HepG2 (cell line): ENCODE measurements around the gene MACROD2. TPM values are rescaled to one million over a fixed set of nuclear protein-coding genes. Genes with fewer than 3 reads are reported as not detected.

Experiments used
- ATAC-seq: fragments of 200-7000 bp; cut with Tn5 transposase; 3 replicates; pipeline ENCODE4 v1.9.1; 2020; ENCODE audit warnings: mild to moderate bottlenecking, moderate library complexity
- BruUV-seq: library from RNA; stranded (reverse); fragments of 400-500 nt; replicated peaks from 2 replicates; lab custom pipeline; 2021; lab: Mats Ljungman, UMichigan
- CTCF ChIA-PET: fragments of 300-600 bp; formaldehyde crosslinking; extraction: SDS; loops from one replicate; lab custom pipeline; 2021; ENCODE audit warnings: low total read pairs, inconsistent platforms, low intra/inter-chr PET ratio; lab: Yijun Ruan, JAX
- POLR2A ChIA-PET: fragments of 350-600 bp; sonication (Branson Sonifier 250); formaldehyde crosslinking; loops from one replicate; lab custom pipeline; 2020; ENCODE audit warnings: antibody characterized with exemption, inconsistent platforms; lab: Yijun Ruan, JAX
- DNase-seq: peaks from one replicate; pipeline ENCODE4 v3.0.0-alpha.2; 2015; ENCODE audit warnings: low spot score
- FAIRE-seq: peaks from 3 replicates; lab custom pipeline; 2011; peaks lifted over from hg19 to GRCh38; lab: Jason Lieb, UNC
- H2AFZ ChIP-seq: one replicate; pipeline ENCODE4 v1.6.1; 2011; ENCODE audit warnings: low read length, inconsistent platforms
- H3K27ac ChIP-seq: fragments of 300-600 bp; 3 replicates; pipeline ENCODE4 v1.8.0; 2011; ENCODE audit warnings: mixed run types, mild to moderate bottlenecking, mixed read lengths, low read length, inconsistent platforms; ENCODE audit not compliant: insufficient read depth; ENCODE audit errors: extremely low read length
- H3K27me3 ChIP-seq, 2 experiments: fragments of 200-600 bp in 1 of 2; 2 replicates in 1 of 2; 3 replicates in 1 of 2; pipeline versions ENCODE4 v1.6.0 to v1.8.0; 2011; ENCODE audit warnings: low read length in 2 of 2, mild to moderate bottlenecking in 2 of 2, moderate library complexity in 2 of 2, inconsistent platforms in 1 of 2; ENCODE audit not compliant: insufficient read depth in 2 of 2, control insufficient read depth in 1 of 2
- H3K36me3 ChIP-seq, 2 experiments: fragments of 200-600 bp in 1 of 2; replicated peaks in 1 of 2; 2 replicates in 1 of 2; 3 replicates in 1 of 2; pipeline versions ENCODE4 v1.5.1 to v1.8.0; 2011; ENCODE audit warnings: low read length in 2 of 2, inconsistent platforms in 1 of 2; ENCODE audit not compliant: insufficient read depth in 2 of 2, control insufficient read depth in 1 of 2
- H3K4me1 ChIP-seq: 2 replicates; pipeline ENCODE4 v1.5.1; 2012; ENCODE audit warnings: low read length, inconsistent platforms; ENCODE audit not compliant: insufficient read depth
- H3K4me2 ChIP-seq: 2 replicates; pipeline ENCODE4 v1.6.0; 2011; ENCODE audit warnings: low read depth, low read length, inconsistent platforms
- H3K4me3 ChIP-seq, 3 experiments: fragments of 200-600 bp in 1 of 3; sonication (generic), shearing (Covaris generic) in 1 of 3; replicated peaks in 1 of 3; 2 replicates each; pipeline ENCODE4 v1.5.1; 2011 to 2016; ENCODE audit warnings: low read length in 3 of 3, inconsistent platforms in 2 of 3, low read depth in 2 of 3, mild to moderate bottlenecking in 2 of 3, control low read depth in 1 of 3, mixed read lengths in 1 of 3; ENCODE audit not compliant: insufficient read depth in 1 of 3
- H3K79me2 ChIP-seq: one replicate; pipeline ENCODE4 v1.6.1; 2011; ENCODE audit warnings: low read length, inconsistent platforms; ENCODE audit not compliant: insufficient read depth
- H3K9ac ChIP-seq: 2 replicates; pipeline ENCODE4 v1.6.0; 2011; ENCODE audit warnings: mild to moderate bottlenecking, low read depth, low read length, inconsistent platforms; ENCODE audit not compliant: insufficient read depth
- H3K9me3 ChIP-seq: 2 replicates; pipeline ENCODE4 v1.5.1; 2012; ENCODE audit warnings: mild to moderate bottlenecking, low read length
- H4K20me1 ChIP-seq: 2 replicates; pipeline ENCODE4 v1.6.0; 2011; ENCODE audit warnings: inconsistent platforms, mild to moderate bottlenecking, low read length, moderate library complexity; ENCODE audit not compliant: insufficient read depth
- CEBPB ChIP-seq: IDR thresholded peaks from 2 replicates; pipeline ENCODE4 v1.6.1; 2011; ENCODE audit warnings: low read depth, low read length, improper control_type of control experiment, borderline replicate concordance
- DMAP1 ChIP-seq: IDR thresholded peaks from 2 replicates; pipeline ENCODE4 v1.6.1; 2016
- FOXP1 ChIP-seq, 2 experiments: fragments of 450-650 bp in 1 of 2; IDR thresholded peaks; 2 replicates each; pipeline ENCODE4 v1.6.1; 2017 to 2018; ENCODE audit warnings: antibody characterized with exemption in 1 of 2
- KDM5A ChIP-seq: fragments of 200-600 bp; sonication (generic); IDR thresholded peaks from 2 replicates; pipeline ENCODE4 v1.7.0; 2018; ENCODE audit warnings: antibody characterized with exemption, mild to moderate bottlenecking, low read length, borderline replicate concordance
- LCORL ChIP-seq, 2 experiments: fragments of 450-650 bp in 1 of 2; sonication (generic) in 1 of 2; formaldehyde crosslinking in 1 of 2; IDR thresholded peaks; 2 replicates each; pipeline versions ENCODE4 v1.5.0 to v1.6.1; 2017 to 2020; ENCODE audit warnings: antibody characterized with exemption in 1 of 2, missing genetic modification reagents in 1 of 2
- MATR3 ChIP-seq: sonication (generic); formaldehyde crosslinking; IDR thresholded peaks from 2 replicates; pipeline ENCODE4 v1.4.0; 2020; ENCODE audit warnings: missing genetic modification reagents
- SIX4 ChIP-seq: sonication (generic); formaldehyde crosslinking; IDR thresholded peaks from 2 replicates; pipeline ENCODE4 v1.4.0; 2020; ENCODE audit warnings: missing genetic modification reagents
- TRIM24 ChIP-seq: sonication (generic); formaldehyde crosslinking; IDR thresholded peaks from 2 replicates; pipeline ENCODE4 v1.8.0; 2022; ENCODE audit warnings: mild to moderate bottlenecking, missing genetic modification reagents
- ZNF296 ChIP-seq: sonication (generic); formaldehyde crosslinking; conservative IDR thresholded peaks from 2 replicates; pipeline ENCODE4 v1.5.0; 2020; ENCODE audit warnings: mild to moderate bottlenecking, missing genetic modification reagents
- ZNF326 ChIP-seq: sonication (generic); formaldehyde crosslinking; IDR thresholded peaks from 2 replicates; pipeline ENCODE4 v1.4.0; 2020; ENCODE audit warnings: missing genetic modification reagents, borderline replicate concordance
- ZNF629 ChIP-seq: sonication (generic); formaldehyde crosslinking; conservative IDR thresholded peaks from 2 replicates; pipeline ENCODE4 v1.5.0; 2020; ENCODE audit warnings: missing genetic modification reagents
- ZNF652 ChIP-seq: IDR thresholded peaks from 2 replicates; pipeline ENCODE4 v1.6.1; 2016; ENCODE audit warnings: low read depth, borderline replicate concordance
- ZNF709 ChIP-seq: sonication (generic); formaldehyde crosslinking; IDR thresholded peaks from 2 replicates; pipeline ENCODE4 v1.5.0; 2020; ENCODE audit warnings: mild to moderate bottlenecking, missing genetic modification reagents
- WGBS: methylation state at CpG from one replicate; pipeline ENCODE4 v1.1.6; 2017; ENCODE audit warnings: low lambda C conversion rate; 5-methylcytosine and 5-hydroxymethylcytosine counted together
- in situ Hi-C: cut with HindIII; loops from 2 replicates; pipeline ENCODE4 v1.10.0; 2017; ENCODE audit warnings: low pct_unique_long_range_greater_than_20kb; ENCODE audit not compliant: extremely low pct_ligation_motif_present
- intact Hi-C: fragments of 100-400 bp; cut with micrococcal nuclease; formaldehyde crosslinking; loops from one replicate; pipeline ENCODE4 v1.10.0; 2022; ENCODE audit not compliant: unreplicated experiment
- polyA plus RNA-seq, 8 experiments: library from polyadenylated mRNA; depleted of rRNA in 3 of 8; stranded (reverse) in 7 of 8; unstranded in 1 of 8; fragments of >200 nt; fragmentation: Illumina TruSeq in 4 of 8; extraction: Trizol in 4 of 8; gene quantifications; 2 replicates each; pipeline versions ENCODE4 v1.2.1 to v1.2.3, GENCODE V29; 2011 to 2016; ENCODE audit warnings: low read depth in 4 of 8, missing spikeins in 1 of 8, mixed read lengths in 1 of 8; ENCODE audit not compliant: insufficient read depth in 1 of 8
- total RNA-seq, 5 experiments: library from RNA; depleted of rRNA; stranded (reverse); fragments of >200 nt; fragmentation: Illumina TruSeq; extraction: Trizol; gene quantifications; 2 replicates each; pipeline ENCODE4 v1.2.3, GENCODE V29; 2016; ENCODE audit warnings: low read depth in 1 of 5

The MACROD2 gene
- total and polyA plus RNA-seq, 2 of the 13 experiments (the other 11 are each of a cell fraction or from before 2014, with no cell fraction given), result 0.13 to 0.51 TPM

DNA sequence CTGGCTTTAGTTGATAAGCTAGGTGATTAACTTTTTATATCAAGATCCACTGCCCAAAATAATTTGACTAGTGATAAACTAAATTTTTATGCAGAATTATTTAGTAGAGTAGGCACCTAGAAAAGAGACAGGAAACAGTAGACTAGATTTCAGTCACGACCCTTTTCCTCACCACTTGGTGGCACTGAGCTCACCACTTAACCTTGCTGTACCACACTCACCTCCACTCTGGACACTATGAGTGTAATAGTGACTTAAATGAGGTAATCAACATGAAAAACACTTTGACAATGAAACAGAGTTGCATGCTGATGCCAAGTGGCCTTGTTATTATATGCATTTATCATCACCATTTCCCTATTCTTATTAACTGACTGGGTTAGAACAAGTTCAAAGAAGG is 1847.6 kb downstream of the MACROD2 start (continued):
- TF ChIP-seq ZNF296 (CRISPR knock-in tag), result no peak

DNA sequence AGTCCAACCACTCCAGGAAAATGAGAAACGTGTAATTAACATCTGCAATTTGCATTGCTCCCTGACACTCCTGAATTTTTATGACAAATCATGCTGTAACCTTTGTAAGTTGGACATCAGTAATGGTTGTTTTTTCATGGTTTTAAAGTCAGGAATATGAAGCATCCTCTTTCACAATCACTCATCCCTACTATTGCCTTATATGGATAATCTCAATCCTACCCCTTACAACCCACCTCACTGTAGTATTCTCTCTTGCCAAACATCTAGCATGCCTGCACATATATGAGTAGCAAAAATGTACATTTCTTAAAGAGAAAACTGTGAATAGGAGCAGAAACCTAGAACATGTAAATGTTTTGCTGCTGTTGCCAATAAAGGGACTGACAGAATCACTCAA is 1848.5 kb downstream of the MACROD2 start:
- TF ChIP-seq CEBPB, result peak; percentile 23; the same call in 1 of the 2 replicates
- TF ChIP-seq FOXP1 (IDR thresholded peaks at IDR 0.05), result no peak
- TF ChIP-seq FOXP1 (CRISPR knock-in tag; IDR thresholded peaks at IDR 0.05), result no peak
- TF ChIP-seq ZNF652 (CRISPR knock-in tag), result no peak
- no peak for TF ChIP-seq ZNF629 (CRISPR knock-in tag)

DNA sequence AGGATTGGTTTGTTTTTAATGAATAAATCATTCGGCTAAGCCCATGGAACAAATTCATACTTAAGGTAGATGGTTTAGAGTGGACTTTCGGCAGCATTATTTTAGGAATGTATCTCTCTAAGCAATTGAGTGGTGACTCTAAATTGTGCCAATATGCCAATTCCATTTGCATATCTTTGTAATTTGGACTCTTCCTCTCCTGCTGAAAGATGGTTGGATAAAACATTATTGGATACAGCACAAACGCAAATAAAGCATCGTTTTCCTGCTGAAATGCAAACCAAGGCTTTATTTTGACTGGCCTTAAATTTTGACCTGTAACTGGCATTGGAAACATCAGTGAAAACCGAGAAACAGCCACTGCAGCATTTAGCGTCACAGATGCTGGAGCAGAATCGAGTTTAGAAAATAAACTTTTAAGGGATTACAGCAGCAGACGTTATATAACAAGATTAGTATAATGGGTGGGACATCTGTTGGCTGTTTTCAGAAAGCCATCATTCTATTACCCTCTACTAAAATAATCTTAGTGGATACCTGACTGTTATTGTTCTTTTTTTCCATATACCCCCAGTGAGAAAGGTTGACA is 1852.0 kb downstream of the MACROD2 start:
- Histone ChIP-seq H3K79me2 (no peaks in the 10 kb centered on the region), H2AFZ (no peak overlapping the region), H4K20me1 (no peaks in the 10 kb centered on the region), H3K27ac (no peak overlapping the region), H3K4me2 (no peak overlapping the region), H3K9ac (no peak overlapping the region), H3K36me3 (no peaks in the 10 kb centered on the region), H3K27me3 (no peaks in the 10 kb centered on the region), H3K9me3 (peaks cover 97% of the 10 kb centered on the region), H3K4me3 (no peak overlapping the region), H3K4me1 (no peaks in the 10 kb centered on the region)
- BruUV-seq, result no TSS peak
- DNase-seq (no peak), FAIRE-seq (no peak), ATAC-seq (no peak)
- intact Hi-C loops, result no loop called here
- in situ Hi-C loops, result no loop called here
- 17% methylated on average over 8 of the region's 8 CpGs for WGBS
- TF ChIP-seq LCORL (IDR thresholded peaks at IDR 0.05) (no peak), LCORL (CRISPR knock-in tag; IDR thresholded peaks at IDR 0.05) (no peak), MATR3 (CRISPR knock-in tag) (no peak), ZNF326 (CRISPR knock-in tag) (no peak), KDM5A (no peak), TRIM24 (CRISPR knock-in tag) (no peak), ZNF296 (CRISPR knock-in tag) (no peak), ZNF709 (CRISPR knock-in tag) (no peak), SIX4 (CRISPR knock-in tag) (no peak), DMAP1 (no peak)
- ChIA-PET CTCF (no interaction called here), POLR2A (no interaction called here)

More for the DNA sequence above, 1848.5 kb downstream of the MACROD2 start:
- FAIRE-seq, result no peak
- POLR2A ChIA-PET, result no interaction called here
- no peak overlapping the region for H3K4me2 ChIP-seq
- in situ Hi-C loops (no loop called here), intact Hi-C loops (no loop called here)
- H3K27me3 ChIP-seq, result no peaks in the 10 kb centered on the region
- H3K9me3 ChIP-seq, result peaks cover 94% of the 10 kb centered on the region
- H3K36me3 ChIP-seq, result no peaks in the 10 kb centered on the region
- no peaks in the 10 kb centered on the region for H3K79me2 ChIP-seq
- H3K9ac ChIP-seq, result no peak overlapping the region
- DNase-seq, result no peak
- no peak overlapping the region for H2AFZ ChIP-seq
- BruUV-seq, result no TSS peak
- no peaks in the 10 kb centered on the region for H3K4me1 ChIP-seq
- 10% methylated on average over 1 of the region's 1 CpG for WGBS
- no peaks in the 10 kb centered on the region for H4K20me1 ChIP-seq
- CTCF ChIA-PET, result no interaction called here
- no peak overlapping the region for H3K27ac ChIP-seq
- no peak for ATAC-seq
- no peak overlapping the region for H3K4me3 ChIP-seq
